ENCODE measurements around the gene FRY.

DNA sequence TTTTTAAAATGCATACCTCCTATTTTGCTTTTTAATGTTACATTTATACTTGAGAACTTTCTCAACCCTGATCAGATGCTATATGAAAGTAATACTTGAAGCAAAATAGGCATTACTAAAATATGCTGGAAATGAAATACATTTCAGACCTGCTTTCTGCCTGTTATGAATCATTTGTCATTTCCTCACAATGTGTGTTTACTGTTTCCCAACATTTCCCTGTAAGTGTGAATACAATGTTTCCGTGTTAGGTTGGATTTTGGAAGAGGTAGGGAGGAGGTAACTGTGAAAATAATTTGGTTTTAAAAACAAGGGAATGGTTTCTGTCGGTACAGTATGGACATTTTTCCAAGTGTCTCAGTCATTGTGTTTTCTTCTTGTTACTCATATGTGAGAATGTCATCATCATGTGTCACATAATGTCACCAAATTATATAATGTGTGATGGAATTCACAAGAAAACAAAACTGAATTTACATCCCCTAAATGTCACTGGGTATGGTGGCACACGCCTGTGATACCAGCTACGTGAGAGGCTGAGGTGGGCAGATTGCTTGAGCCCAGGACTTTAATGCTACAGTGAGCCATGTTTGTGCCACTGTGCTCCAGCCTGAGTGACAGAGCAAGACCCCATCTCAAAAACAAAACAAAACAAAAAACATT is 240.6 kb downstream of the FRY start:
- TF ChIP-seq POLR2A (IDR thresholded peaks at IDR 0.05; ENCODE audit: low read depth, low read length) (no peak), SPI1 (IDR thresholded peaks at IDR 0.05; ENCODE audit: low read depth, low read length) (no peak), POLR2AphosphoS5 (IDR thresholded peaks at IDR 0.05; ENCODE audit: low read depth, low read length) (no peak), POU2F2 (IDR thresholded peaks at IDR 0.05; ENCODE audit: low read depth, low read length) (no peak), TAF1 (IDR thresholded peaks at IDR 0.05; ENCODE audit: low read depth, low read length) (no peak), PAX5 (IDR thresholded peaks at IDR 0.05; ENCODE audit: insufficient read depth, low read length, severe bottlenecking) (no peak)

Measured in GM12891 (cell line).